Measurements from ENCODE around the gene SIGLEC14.

SIGLEC14 gene

GRCh38 chr19:51621178-51621577, 25.4 kb downstream of the SIGLEC14 start:
- DNase-seq (ENCODE audit: low read depth in 2 of 2), result no peak

GRCh38 chr19:51615991-51616390, 30.6 kb downstream of the SIGLEC14 start:
- DNase-seq (ENCODE audit: low read depth in 2 of 2), result no peak

GRCh38 chr19:51614789-51615188, 31.8 kb downstream of the SIGLEC14 start:
- DNase-seq (ENCODE audit: low read depth in 2 of 2), result no peak

GRCh38 chr19:51610576-51610975, 36.0 kb downstream of the SIGLEC14 start:
- no peak for DNase-seq (ENCODE audit: low read depth in 2 of 2)

GRCh38 chr19:51607920-51608562, 38.6 kb downstream of the SIGLEC14 start:
- peak; percentile 70 to 71 for DNase-seq (ENCODE audit: low read depth in 2 of 2)

GRCh38 chr19:51607077-51607476, 39.5 kb downstream of the SIGLEC14 start:
- peak; percentile 11 to 26 for DNase-seq (ENCODE audit: low read depth in 2 of 2)

GRCh38 chr19:51602189-51602854, 44.3 kb downstream of the SIGLEC14 start:
- DNase-seq (ENCODE audit: low read depth in 2 of 2), result no peak

- no peak for DNase-seq (ENCODE audit: low read depth in 2 of 2)
Measured at GRCh38 chr19:51600940-51601580, 45.6 kb downstream of the SIGLEC14 start.

- no peak for DNase-seq (ENCODE audit: low read depth in 2 of 2)
Measured at GRCh38 chr19:51599084-51599483, 47.5 kb downstream of the SIGLEC14 start.

GRCh38 chr19:51598159-51598915, 48.3 kb downstream of the SIGLEC14 start:
- no peak for DNase-seq (ENCODE audit: low read depth in 2 of 2)

GRCh38 chr19:51595190-51596175, 51.1 kb downstream of the SIGLEC14 start:
- no peak for DNase-seq (ENCODE audit: low read depth in 2 of 2)

- no peak for DNase-seq (ENCODE audit: low read depth in 2 of 2)
Measured at GRCh38 chr19:51594774-51595109, 51.9 kb downstream of the SIGLEC14 start.

GRCh38 chr19:51593969-51594773, 52.5 kb downstream of the SIGLEC14 start:
- peak; percentile 93 to 94 for DNase-seq (ENCODE audit: low read depth in 2 of 2)

GRCh38 chr19:51593138-51593890, 53.3 kb downstream of the SIGLEC14 start:
- no peak for DNase-seq (ENCODE audit: low read depth in 2 of 2)
